NOMO-1 treated with dmso at 0.1 percent for 144 hours (cell line): Measurements from ENCODE around the gene GLS2.
"Not testable (repeated sequence)": the region's sequence is repeated elsewhere in the genome, so short reads cannot be mapped to it uniquely, and the experiment has no call there.

Experiments
- DNase-seq: peaks from one replicate; lab custom pipeline; 2025; ENCODE audit not compliant: unreplicated experiment; lab: John Stamatoyannopoulos, UW

GLS2 gene

DNA sequence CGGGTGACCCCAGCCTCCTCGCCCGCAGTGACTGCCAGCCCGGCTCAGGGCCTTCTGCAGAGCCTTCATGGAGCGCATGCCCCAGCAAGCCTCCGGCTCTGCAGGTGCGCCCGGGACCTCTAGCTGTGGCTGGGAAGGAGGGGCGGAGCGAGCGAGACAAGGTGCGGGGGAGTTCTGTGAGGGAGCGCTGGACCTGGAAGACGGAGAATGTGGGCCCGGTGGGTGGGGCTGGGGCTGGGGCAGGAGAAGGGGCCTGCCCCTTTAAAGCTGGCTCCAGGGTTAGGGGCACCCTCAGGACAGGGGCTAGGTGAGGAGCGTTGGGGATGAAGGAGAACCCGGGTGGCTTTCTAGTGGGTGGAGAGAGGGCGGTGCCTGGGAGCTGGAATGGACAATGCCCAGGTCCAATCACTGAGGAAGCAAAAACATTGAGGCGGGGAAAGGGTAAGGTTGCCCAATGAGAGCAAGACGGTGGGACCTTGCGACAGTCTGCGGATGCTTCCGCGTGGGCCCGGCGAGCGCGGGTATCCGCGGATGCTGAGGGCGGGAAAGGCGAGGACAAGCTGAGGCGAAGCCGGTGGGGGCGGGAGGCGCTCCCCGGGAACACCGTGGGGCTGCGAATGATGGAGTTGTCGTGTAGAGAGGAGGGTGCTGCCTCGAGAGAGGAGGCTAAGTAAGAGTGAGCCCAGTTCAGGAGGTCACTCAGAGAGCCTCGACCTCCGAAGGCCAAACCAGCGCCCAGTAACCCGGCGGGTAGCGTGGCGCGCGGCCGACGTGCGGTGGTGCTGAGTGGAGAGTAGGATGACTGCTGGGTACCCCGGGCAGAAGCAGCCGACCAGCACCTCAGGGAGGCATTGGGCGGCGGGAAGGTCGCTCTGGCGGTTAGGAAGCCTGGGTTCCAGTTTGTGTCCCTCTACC lies at the start of gene GLS2:
Gene GLS2 (minus strand): TSS at position 121 of the 915 bp plus-strand sequence. CDS start 43 bp downstream, at position 78.
- no peak for DNase-seq

- no peak for DNase-seq
Observed at GRCh38 chr12:56537546-56537945, 49.6 kb upstream of the GLS2 start.

DNA sequence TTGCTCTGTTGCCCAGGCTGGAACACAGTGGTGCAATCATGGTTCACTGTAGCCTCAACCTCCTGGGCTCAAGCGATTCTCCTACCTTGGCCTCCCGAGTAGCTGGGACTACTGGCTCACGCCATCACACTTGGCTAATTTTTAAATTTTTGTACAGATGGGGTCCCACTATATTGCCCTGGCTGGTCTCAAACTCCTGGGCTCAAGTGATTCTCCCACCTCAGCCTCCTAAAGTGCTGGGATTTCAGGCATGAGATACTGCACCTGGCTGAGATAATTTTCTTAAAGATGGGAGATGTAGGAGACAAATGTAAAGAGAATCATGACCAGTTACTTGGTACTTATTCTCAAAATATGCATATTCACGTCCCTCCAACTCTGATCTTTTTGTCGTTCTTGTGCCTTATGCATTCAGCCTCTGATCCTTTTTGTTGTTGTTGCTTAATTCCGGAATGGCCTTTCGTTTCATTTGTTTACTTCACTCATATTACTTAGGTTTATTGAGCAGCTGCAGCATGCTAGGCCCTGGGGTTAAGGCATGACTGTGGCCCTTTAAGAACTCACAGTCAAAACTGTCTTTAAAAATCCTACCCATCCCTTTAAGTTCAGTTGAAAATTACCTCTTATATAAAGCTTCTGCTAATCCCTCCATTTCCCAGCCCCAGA lies 42.6 kb upstream of the GLS2 start:
- DNase-seq: no peak

GRCh38 chr12:56529656-56530055 lies 41.7 kb upstream of the GLS2 start:
- DNase-seq: no peak

DNA sequence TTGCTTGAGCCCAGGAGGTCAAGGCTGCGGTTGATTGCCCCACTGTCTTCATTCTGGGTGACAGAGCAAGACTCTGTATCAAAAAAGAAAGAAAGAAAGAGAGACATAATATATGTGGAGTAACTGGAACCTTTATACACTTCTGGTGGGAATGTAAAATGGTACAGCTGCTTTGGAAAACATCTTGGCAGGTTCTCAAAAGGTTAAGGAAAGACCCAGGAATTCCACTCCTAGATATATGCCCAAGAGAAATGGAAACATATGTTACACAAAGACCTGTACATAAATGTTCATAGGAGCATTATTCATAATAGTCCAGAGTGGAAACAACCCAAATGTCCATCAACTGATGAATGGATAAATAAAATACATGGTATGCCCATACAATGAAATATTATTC lies 40.9 kb upstream of the GLS2 start:
- DNase-seq: no peak

GRCh38 chr12:56522411-56523193 lies 34.6 kb upstream of the GLS2 start:
- no peak for DNase-seq

- peak; percentile 24 for DNase-seq
Observed at GRCh38 chr12:56521590-56522371, 33.8 kb upstream of the GLS2 start, which contains the start of gene RBMS2. Gene RBMS2, plus strand, starts transcription at chr12:56521820. Its CDS starts 204 bp downstream, at chr12:56522024.

DNA sequence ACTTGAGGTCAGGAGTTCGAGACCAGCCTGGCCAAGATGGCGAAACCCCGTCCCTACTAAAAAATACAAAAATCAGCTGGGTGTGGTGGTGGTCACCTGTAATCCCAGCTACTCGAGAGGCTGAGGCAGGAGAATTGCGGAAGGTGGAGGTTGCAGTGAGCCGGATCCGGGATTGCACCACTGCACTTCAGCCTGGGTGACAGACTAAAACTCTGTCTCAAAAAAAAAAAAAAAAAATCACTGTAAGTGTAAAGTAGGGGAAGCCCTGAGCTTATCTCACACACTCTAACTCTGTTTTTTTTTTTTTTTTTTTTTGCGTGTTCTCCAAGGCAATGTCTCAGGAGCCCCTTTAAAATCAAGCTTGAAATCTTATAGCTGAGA lies 33.2 kb upstream of the GLS2 start:
- no peak for DNase-seq

- DNase-seq: no peak
Observed at GRCh38 chr12:56520506-56520905, 32.5 kb upstream of the GLS2 start.

DNA sequence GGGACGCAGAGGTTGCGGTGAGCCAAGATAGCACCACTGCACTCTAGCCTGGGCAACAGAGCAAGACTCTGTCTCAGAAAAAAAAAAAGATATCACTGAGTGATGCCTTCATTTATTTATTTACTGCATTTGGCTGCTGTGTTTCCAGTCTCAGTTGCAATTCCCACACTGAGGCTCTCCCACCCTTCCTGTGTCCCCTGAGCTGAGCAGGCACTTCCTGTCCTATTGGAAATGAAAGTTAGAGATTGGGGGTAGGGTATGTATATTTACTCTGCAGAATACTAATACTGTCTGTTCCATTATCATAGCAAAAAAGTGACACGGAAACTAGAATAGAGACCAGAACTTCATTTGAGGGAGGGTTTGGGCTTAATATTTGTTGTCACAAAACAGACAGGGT lies 32.1 kb upstream of the GLS2 start:
- no peak for DNase-seq

DNA sequence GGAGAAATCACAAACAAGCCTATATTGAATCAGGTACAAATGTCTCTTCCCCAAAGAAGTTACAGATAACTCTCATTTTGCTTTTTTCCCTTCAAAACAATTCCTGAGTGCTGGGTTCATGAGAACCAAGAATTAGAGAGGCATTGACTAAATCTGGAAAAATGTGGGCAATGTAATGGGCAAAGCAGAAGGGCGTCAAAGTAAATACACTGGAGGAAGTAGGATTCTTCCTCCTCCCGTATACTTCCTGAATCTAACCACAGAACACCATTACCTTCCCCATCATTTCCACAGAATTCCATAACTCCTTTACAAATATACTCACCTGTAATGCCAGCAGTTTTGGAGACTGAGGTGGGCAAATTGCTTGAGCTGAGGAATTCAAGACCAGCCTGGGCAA lies 30.6 kb upstream of the GLS2 start:
- DNase-seq: no peak

- DNase-seq: no peak
Observed at GRCh38 chr12:56517854-56518253, 29.9 kb upstream of the GLS2 start.

DNA sequence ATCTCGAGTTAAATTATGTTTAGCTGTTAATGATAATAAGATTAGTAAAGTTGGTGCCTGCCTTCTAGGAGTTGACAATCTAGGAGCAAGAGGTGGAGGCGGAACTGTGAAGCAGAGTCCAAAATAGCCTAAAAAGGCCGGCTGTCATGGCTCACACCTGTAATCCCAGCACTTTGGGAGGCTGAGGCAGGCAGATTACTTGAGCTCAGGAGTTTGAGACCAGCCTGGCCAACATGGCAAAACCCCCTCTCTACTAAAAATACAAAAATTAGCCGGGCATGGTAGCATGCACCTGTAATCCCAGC lies 26.0 kb upstream of the GLS2 start:
- DNase-seq: not testable (repeated sequence)

DNA sequence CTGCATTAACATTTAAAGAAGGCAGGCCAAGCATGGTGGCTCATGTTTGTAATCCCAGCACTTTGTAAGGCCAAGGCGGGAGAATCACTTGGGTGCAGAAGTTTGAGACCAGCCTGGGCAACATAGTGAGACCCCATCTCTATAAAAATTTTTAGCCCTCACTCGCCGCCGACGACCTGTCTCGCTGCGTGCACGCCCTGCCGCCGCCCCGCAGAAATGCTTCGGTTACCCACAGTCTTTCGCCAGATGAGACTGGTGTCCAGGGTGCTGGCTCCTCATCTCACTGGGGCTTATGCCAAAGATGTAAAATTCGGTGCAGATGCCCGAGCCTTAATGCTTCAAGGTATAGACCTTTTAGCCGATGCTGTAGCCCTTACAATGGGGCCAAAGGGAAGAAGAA lies 22.8 kb upstream of the GLS2 start:
- no peak for DNase-seq

DNA sequence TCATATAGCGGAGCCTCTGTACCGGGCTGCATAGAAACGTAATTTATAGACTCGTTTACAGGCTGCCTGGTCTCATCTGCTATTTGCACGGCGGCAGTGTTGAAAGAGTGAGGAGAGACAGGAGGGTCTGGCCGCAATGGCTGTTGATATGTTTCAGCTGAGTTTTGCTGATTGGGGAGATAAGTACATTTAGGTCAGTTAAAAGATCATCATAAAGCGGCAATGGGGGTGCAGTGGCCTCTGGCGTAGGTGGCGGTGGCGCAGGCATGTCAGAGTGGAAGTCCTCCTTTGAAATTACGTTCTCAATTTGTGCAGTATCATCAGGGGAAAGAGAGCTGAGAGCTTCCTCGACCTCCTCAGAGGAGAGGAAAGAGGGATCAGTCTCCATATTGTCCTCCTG lies 11.9 kb upstream of the GLS2 start:
- DNase-seq: not testable (repeated sequence)

GRCh38 chr12:56499452-56499851 lies 11.5 kb upstream of the GLS2 start:
- not testable (repeated sequence) for DNase-seq

GRCh38 chr12:56498126-56498902 lies 10.4 kb upstream of the GLS2 start:
- DNase-seq: not testable (repeated sequence)

GRCh38 chr12:56496704-56497103 lies 8.7 kb upstream of the GLS2 start:
- DNase-seq: not testable (repeated sequence)

DNA sequence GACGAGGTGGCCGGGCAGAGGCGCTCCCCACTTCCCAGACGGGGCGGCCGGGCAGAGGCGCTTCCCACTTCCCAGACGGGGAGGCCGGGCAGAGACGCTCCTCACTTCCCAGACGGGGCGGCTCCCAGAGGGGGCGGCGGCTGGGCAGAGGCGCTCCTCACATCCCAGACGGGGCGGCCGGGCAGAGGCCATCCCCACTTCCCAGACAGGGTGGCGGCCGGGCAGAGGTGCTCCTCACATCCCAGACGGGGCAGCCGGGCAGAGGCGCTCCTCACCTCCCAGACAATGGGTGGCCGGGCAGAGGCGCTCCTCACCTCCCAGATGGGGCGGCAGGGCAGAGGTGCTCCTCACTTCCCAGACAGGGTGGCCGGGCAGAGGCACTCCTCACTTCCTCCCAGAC lies 6.5 kb upstream of the GLS2 start:
- DNase-seq: not testable (repeated sequence)

DNA sequence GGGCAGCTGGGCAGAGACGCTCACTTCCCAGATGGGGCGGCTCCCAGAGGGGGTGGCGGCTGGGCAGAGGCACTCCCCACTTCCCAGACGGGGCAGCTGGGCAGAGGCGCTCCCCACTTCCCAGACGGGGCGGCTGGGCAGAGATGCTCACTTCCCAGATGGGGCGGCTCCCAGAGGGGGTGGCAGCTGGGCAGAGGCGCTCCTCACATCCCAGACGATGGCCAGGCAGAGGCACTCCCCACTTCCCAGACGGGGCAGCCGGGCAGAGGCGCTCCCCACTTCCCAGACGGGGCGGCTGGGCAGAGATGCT lies 6.1 kb upstream of the GLS2 start:
- not testable (repeated sequence) for DNase-seq
